GM12864 (cell line): ENCODE data around the gene RBM24.

Experiments
- DNase-seq: peaks from one replicate; pipeline ENCODE4 v3.0.0-alpha.2; 2011; ENCODE audit warnings: low read depth
- H3K4me3 ChIP-seq: 2 replicates; pipeline ENCODE4 v1.5.1; 2011; ENCODE audit warnings: mild to moderate bottlenecking, low read depth, low read length, control low read depth
- CTCF ChIP-seq: IDR thresholded peaks from 2 replicates; pipeline ENCODE4 v1.5.1; 2011; ENCODE audit warnings: low read depth, mild to moderate bottlenecking, moderate library complexity, low read length, control low read depth, inconsistent platforms; ENCODE audit errors: missing control alignments

The RBM24 gene

GRCh38 chr6:17283074-17283473, 1.9 kb downstream of the RBM24 start:
- no peak for TF ChIP-seq CTCF
- H3K4me3 ChIP-seq, result no peak overlapping the region
- no peak for DNase-seq

- H3K4me3 ChIP-seq, result no peak overlapping the region
- TF ChIP-seq CTCF, result no peak
- DNase-seq, result no peak
Measured at GRCh38 chr6:17289630-17290061, 8.5 kb downstream of the RBM24 start.

- H3K4me3 ChIP-seq, result no peak overlapping the region
- no peak for DNase-seq
- TF ChIP-seq CTCF, result no peak
Measured at GRCh38 chr6:17291778-17292177, 10.6 kb downstream of the RBM24 start.

- no peak overlapping the region for H3K4me3 ChIP-seq
- DNase-seq, result no peak
- no peak for TF ChIP-seq CTCF
Measured at GRCh38 chr6:17292600-17293133, 11.5 kb downstream of the RBM24 start.

GRCh38 chr6:17293395-17293794, 12.2 kb downstream of the RBM24 start:
- no peak for TF ChIP-seq CTCF
- no peak overlapping the region for H3K4me3 ChIP-seq
- DNase-seq, result no peak

- no peak for DNase-seq
- no peak for TF ChIP-seq CTCF
- H3K4me3 ChIP-seq, result no peak overlapping the region
Measured at GRCh38 chr6:17297271-17298080, 16.3 kb downstream of the RBM24 start.

- DNase-seq, result no peak
- TF ChIP-seq CTCF, result no peak
- H3K4me3 ChIP-seq, result no peak overlapping the region
Measured at GRCh38 chr6:17298257-17298656, 17.1 kb downstream of the RBM24 start.
